A673 (cell line): Measurements from ENCODE around the gene IL1R1. TPM values are rescaled to one million over a fixed set of nuclear protein-coding genes. Genes with fewer than 3 reads are reported as not detected.
A peak's percentile ranks its signal among the peaks of the same experiment; 100 is the strongest.
"Not testable (repeated sequence)": the region's sequence is repeated elsewhere in the genome, so short reads cannot be mapped to it uniquely, and the experiment has no call there.

Source experiments
- BruUV-seq: library from RNA; stranded (reverse); fragments of 400-500 nt; replicated peaks from 2 replicates; lab custom pipeline; 2021; lab: Mats Ljungman, UMichigan
- CTCF ChIA-PET: fragments of 300-600 bp; sonication (Branson Sonifier 250); formaldehyde crosslinking; loops from one replicate; lab custom pipeline; 2022; ENCODE audit warnings: antibody characterized with exemption; lab: Charles Lee
- POLR2A ChIA-PET: fragments of 300-600 bp; sonication (Branson Sonifier 250); formaldehyde crosslinking; loops from one replicate; lab custom pipeline; 2022; ENCODE audit warnings: antibody characterized with exemption; ENCODE audit not compliant: low non-redundant PET; lab: Charles Lee
- DNase-seq: peaks from one replicate; pipeline ENCODE4 v3.0.0-alpha.2; 2015; ENCODE audit warnings: low spot score
- H3K27ac ChIP-seq: fragments of 200-600 bp; sonication (generic); 2 replicates; pipeline ENCODE4 v1.5.1; 2016; ENCODE audit warnings: mixed run types, low read depth, mild to moderate bottlenecking, mixed read lengths, antibody characterized with exemption, low read length; ENCODE audit not compliant: poor library complexity, severe bottlenecking
- H3K27me3 ChIP-seq: fragments of 200-600 bp; sonication (generic); replicated peaks from 2 replicates; pipeline ENCODE4 v1.6.1; 2017; ENCODE audit warnings: mixed run types, low read depth, mild to moderate bottlenecking, mixed read lengths, antibody characterized with exemption, low read length; ENCODE audit not compliant: insufficient read depth, poor library complexity
- H3K36me3 ChIP-seq: fragments of 200-600 bp; sonication (generic); 2 replicates; pipeline ENCODE4 v1.6.1; 2016; ENCODE audit warnings: mixed run types, mild to moderate bottlenecking, mixed read lengths, antibody characterized with exemption, low read length; ENCODE audit not compliant: insufficient read depth, poor library complexity, severe bottlenecking
- H3K4me1 ChIP-seq: fragments of 200-600 bp; sonication (generic); 2 replicates; pipeline ENCODE4 v1.6.1; 2017; ENCODE audit warnings: mixed run types, mild to moderate bottlenecking, mixed read lengths, antibody characterized with exemption, low read length; ENCODE audit not compliant: insufficient read depth, poor library complexity, severe bottlenecking
- H3K4me3 ChIP-seq: fragments of 200-600 bp; sonication (generic); 2 replicates; pipeline ENCODE4 v1.5.1; 2016; ENCODE audit warnings: low read depth, mixed run types, mild to moderate bottlenecking, mixed read lengths, low read length; ENCODE audit not compliant: poor library complexity, severe bottlenecking
- H3K9me3 ChIP-seq: fragments of 200-600 bp; sonication (generic); 2 replicates; pipeline ENCODE4 v1.6.1; 2016; ENCODE audit warnings: mixed run types, low read depth, mild to moderate bottlenecking, mixed read lengths, antibody characterized with exemption, low read length; ENCODE audit not compliant: poor library complexity, severe bottlenecking
- EZH2 ChIP-seq: fragments of 200-600 bp; sonication (generic); IDR thresholded peaks from 2 replicates; pipeline ENCODE4 v1.6.1; 2017; ENCODE audit warnings: borderline replicate concordance, low read depth, mild to moderate bottlenecking, mixed read lengths, antibody characterized with exemption, low read length; ENCODE audit not compliant: poor library complexity, severe bottlenecking
- intact Hi-C: fragments of 100-400 bp; cut with micrococcal nuclease; formaldehyde crosslinking; loops from one replicate; pipeline ENCODE4 v1.10.0; 2022; ENCODE audit not compliant: unreplicated experiment
- total RNA-seq: library from RNA; stranded (reverse); gene quantifications from 2 replicates; pipeline ENCODE4 v1.2.3, GENCODE V29; 2021
- TF ChIP-seq, protein P1 (sequence below): fragments of 300-800, 200-600 bp; sonication (generic); conservative IDR thresholded peaks from 2 replicates; pipeline ENCODE4 v1.5.1; 2017; ENCODE audit warnings: low read depth, mild to moderate bottlenecking, antibody characterized with exemption, low read length, moderate library complexity, mixed read lengths

Gene IL1R1
- total RNA-seq, 1 experiment from 2014 or later, result 0.45 TPM

DNA sequence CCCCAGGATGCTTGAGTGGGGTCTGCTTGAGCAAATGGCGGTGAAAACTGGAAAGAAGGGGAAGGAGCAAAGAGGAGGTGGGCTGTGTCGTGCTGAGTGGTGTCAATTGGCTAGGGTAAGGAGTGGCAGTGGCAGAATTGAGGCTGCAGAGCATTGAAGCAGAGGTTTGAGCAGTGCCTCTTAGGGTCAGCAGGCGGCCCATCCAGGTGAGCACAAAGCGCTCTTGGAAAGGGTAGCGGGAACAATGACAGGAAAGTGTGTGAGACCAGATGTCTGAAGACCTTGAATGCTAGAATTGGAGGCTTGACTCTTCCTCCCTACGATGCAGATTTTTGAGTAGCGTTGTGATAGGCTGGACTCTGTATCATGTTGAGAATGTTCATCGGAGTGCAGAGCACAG, 39.3 kb upstream of the IL1R1 start:
- intact Hi-C loops, result no loop called here
- Histone ChIP-seq H3K36me3 (no peaks in the 10 kb centered on the region), H3K4me3 (no peak overlapping the region), H3K27ac (no peak overlapping the region), H3K4me1 (no peaks in the 10 kb centered on the region), H3K9me3 (no peaks in the 10 kb centered on the region), H3K27me3 (no peaks in the 10 kb centered on the region)
- CTCF ChIA-PET, result no interaction called here
- DNase-seq, result no peak
- no peak for TF ChIP-seq EZH2
- TF ChIP-seq, protein P1, sequence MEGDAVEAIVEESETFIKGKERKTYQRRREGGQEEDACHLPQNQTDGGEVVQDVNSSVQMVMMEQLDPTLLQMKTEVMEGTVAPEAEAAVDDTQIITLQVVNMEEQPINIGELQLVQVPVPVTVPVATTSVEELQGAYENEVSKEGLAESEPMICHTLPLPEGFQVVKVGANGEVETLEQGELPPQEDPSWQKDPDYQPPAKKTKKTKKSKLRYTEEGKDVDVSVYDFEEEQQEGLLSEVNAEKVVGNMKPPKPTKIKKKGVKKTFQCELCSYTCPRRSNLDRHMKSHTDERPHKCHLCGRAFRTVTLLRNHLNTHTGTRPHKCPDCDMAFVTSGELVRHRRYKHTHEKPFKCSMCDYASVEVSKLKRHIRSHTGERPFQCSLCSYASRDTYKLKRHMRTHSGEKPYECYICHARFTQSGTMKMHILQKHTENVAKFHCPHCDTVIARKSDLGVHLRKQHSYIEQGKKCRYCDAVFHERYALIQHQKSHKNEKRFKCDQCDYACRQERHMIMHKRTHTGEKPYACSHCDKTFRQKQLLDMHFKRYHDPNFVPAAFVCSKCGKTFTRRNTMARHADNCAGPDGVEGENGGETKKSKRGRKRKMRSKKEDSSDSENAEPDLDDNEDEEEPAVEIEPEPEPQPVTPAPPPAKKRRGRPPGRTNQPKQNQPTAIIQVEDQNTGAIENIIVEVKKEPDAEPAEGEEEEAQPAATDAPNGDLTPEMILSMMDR, result no peak
- POLR2A ChIA-PET, result no interaction called here
- BruUV-seq, result no TSS peak

DNA sequence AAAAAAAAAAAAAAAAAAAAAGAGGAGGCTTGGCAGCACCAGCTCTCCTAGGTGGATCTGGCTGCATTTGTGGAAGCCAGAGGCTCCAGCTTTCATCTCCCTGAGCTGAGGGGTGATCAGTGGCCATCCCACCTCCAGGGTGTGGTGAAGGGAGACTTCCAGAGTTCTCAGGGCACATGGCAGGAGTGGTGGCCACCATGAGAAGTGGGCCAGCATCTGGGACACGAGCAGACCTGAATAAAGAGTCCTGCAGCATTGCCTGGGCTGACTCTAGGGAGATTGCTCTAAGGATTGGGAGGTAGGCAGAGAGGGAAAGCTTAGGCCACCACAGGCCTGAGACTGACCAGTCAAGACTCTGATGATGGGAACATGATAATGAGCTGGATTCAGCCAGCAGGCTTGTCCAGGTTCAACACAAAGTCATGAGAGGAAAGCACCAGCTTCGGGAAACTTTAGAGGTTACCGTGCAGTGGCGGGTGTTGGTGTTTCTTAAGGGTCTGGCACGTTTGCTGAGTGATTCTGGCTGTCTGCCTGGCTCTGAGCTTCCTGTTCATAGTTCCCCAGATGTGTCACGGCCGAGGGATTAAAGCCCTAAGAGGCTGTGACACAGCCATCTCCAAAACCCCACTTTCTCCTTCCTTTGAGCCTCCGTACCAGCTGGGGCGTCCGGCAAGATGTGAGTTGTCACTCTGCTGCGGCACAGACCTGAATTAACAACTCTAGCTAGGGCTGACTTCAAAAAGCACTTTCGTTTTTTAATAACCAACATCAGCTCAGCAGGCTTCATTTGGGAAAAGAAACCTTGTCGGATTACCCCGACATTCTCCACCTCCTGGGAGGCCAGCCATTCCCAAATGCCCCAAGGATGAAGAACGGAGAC, 38.3 kb upstream of the IL1R1 start:
- POLR2A ChIA-PET, result no interaction called here
- CTCF ChIA-PET, result no interaction called here
- intact Hi-C loops, result no loop called here
- no peaks in the 10 kb centered on the region for H3K9me3 ChIP-seq
- H3K4me1 ChIP-seq, result no peaks in the 10 kb centered on the region
- no peaks in the 10 kb centered on the region for H3K27me3 ChIP-seq
- H3K36me3 ChIP-seq, result no peaks in the 10 kb centered on the region
- H3K4me3 ChIP-seq, result peak overlapping the region; percentile 33
- H3K27ac ChIP-seq, result no peak overlapping the region
- DNase-seq, result peak; percentile 77
- no peak for TF ChIP-seq EZH2
- TF ChIP-seq, protein P1, result no peak
- no TSS peak for BruUV-seq

DNA sequence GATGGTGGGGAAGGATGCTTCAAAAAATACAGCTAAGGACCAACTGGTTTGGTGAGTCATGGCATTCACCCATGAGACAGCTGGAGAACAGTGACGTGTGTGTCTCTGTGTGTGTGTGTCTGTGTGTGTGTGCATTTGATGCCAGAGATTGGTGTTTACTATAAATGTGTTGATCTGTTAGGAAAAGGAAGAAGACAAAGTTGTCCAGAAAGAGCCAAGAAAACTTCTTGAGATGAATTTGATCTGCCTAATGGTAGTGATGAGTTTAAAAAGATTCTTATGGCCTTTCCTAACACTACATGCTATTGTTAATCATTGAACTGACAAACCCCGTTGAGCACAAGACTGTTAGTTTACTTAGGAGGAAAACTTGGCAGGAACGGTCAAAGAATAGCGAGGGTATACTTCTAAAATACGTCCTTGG, 36.4 kb upstream of the IL1R1 start:
- Histone ChIP-seq H3K27ac (no peak overlapping the region), H3K9me3 (no peaks in the 10 kb centered on the region), H3K4me1 (no peaks in the 10 kb centered on the region), H3K36me3 (no peaks in the 10 kb centered on the region), H3K27me3 (no peaks in the 10 kb centered on the region), H3K4me3 (no peak overlapping the region)
- POLR2A ChIA-PET, result no interaction called here
- TF ChIP-seq, protein P1, result no peak
- TF ChIP-seq EZH2, result no peak
- no peak for DNase-seq
- BruUV-seq, result no TSS peak
- CTCF ChIA-PET, result no interaction called here
- intact Hi-C loops, result no loop called here

DNA sequence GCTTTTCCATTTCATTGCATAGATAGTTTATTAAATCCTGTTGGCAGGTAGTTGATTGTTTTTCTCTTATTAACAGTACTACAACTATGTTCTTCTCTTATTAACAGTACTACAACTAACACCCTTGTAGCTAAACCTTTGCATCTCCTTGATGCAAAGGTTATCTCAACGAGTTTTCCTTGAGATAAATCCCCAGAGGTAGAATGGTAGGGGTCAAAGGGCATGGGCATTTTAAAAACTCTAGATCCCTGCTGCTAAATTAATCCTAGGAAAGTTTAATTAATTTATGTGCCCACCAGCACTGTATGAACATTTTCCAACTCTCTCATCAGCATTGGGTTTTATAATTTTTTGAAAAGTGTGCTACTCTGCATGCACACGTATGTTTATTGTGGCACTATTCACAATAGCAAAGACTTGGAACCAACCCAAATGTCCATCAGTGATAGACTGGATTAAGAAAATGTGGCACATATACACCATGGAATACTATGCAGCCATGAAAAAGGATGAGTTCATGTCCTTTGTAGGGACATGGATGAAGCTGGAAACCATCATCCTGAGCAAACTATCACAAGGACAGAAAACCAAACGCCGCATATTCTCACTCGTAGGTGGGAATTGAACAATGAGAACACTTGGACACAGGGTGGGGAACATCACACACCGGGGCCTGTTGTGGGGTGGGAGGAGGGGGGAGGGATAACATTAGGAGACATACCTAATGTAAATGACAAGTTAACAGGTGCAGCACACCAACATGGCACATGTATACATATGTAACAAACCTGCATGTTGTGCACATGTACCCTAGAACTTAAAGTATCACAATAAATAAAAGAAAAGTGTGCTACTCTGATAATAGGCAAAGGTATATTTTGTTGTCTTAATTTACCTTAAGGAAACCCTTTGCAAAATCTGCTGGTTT, 35.5 kb upstream of the IL1R1 start:
- DNase-seq, CTCF ChIA-PET, BruUV-seq, H3K27ac ChIP-seq, H3K36me3 ChIP-seq, H3K9me3 ChIP-seq, H3K27me3 ChIP-seq, H3K4me3 ChIP-seq, H3K4me1 ChIP-seq, POLR2A ChIA-PET, intact Hi-C loops: not testable (repeated sequence)
